ENCODE measurements around the gene GPM6B.

GPM6B gene

GRCh38 chrX:13824746-13825145 is 7.9 kb upstream of the GPM6B start:
- DNase-seq, result no peak

- no peak for DNase-seq
These were observed 4.8 kb upstream of the GPM6B start for GRCh38 chrX:13821738-13822137.

GRCh38 chrX:13816176-13816575 is 717 bp downstream of the GPM6B start:
- no peak for DNase-seq

- no peak for DNase-seq
These were observed 1.2 kb downstream of the GPM6B start for GRCh38 chrX:13815664-13816063.

- DNase-seq, result no peak
These were observed 8.0 kb downstream of the GPM6B start for GRCh38 chrX:13808865-13809264.

GRCh38 chrX:13808293-13808692 is 8.6 kb downstream of the GPM6B start:
- no peak for DNase-seq

GRCh38 chrX:13805241-13805640 is 11.7 kb downstream of the GPM6B start:
- DNase-seq, result peak in 1 of 4 experiments; percentile 34

- no peak for DNase-seq
These were observed 13.8 kb downstream of the GPM6B start for GRCh38 chrX:13803116-13803515.

GRCh38 chrX:13798184-13798583 is 18.7 kb downstream of the GPM6B start:
- no peak for DNase-seq

- DNase-seq, result peak; percentile 40 to 74 (median 63)
These were observed 19.4 kb downstream of the GPM6B start for GRCh38 chrX:13797512-13797911.

- no peak for DNase-seq
These were observed 22.5 kb downstream of the GPM6B start for GRCh38 chrX:13794417-13794816.

GRCh38 chrX:13793897-13794296 is 23.0 kb downstream of the GPM6B start:
- no peak for DNase-seq

GRCh38 chrX:13791559-13791958 is 25.3 kb downstream of the GPM6B start:
- no peak for DNase-seq

- no peak for DNase-seq
These were observed 25.7 kb downstream of the GPM6B start for GRCh38 chrX:13791145-13791544.

GRCh38 chrX:13790206-13791131 is 26.4 kb downstream of the GPM6B start:
- peak in 1 of 4 experiments; percentile 1 for DNase-seq

- DNase-seq, result no peak
These were observed 30.8 kb downstream of the GPM6B start for GRCh38 chrX:13786048-13786447.

GRCh38 chrX:13780868-13781427 is 35.9 kb downstream of the GPM6B start:
- peak in 2 of 4 experiments; percentile 31 to 35 for DNase-seq

GRCh38 chrX:13778916-13779315 is 38.0 kb downstream of the GPM6B start:
- peak; percentile 28 to 54 (median 51) for DNase-seq

GRCh38 chrX:13776387-13776786 is 40.5 kb downstream of the GPM6B start:
- no peak for DNase-seq

- DNase-seq, result no peak
These were observed 41.1 kb downstream of the GPM6B start for GRCh38 chrX:13775837-13776236.

- no peak for DNase-seq
These were observed 42.2 kb downstream of the GPM6B start for GRCh38 chrX:13774696-13775095.

- no peak for DNase-seq
These were observed 46.8 kb downstream of the GPM6B start for GRCh38 chrX:13770013-13770535.

- no peak for DNase-seq
These were observed 48.0 kb downstream of the GPM6B start for GRCh38 chrX:13768939-13769338.

GRCh38 chrX:13764765-13765164 is 52.1 kb downstream of the GPM6B start:
- DNase-seq, result no peak

All from suppressor macrophage (primary cell).